NB4 (cell line): ENCODE measurements around the gene CXCL16.

Experiments
- POLR2A ChIP-seq: IDR thresholded peaks from 2 replicates; pipeline ENCODE4 v1.6.1; 2011; ENCODE audit warnings: mild to moderate bottlenecking; ENCODE audit not compliant: insufficient read length; ENCODE audit errors: extremely low read depth
- TF ChIP-seq, protein P1 (sequence below): IDR thresholded peaks from one replicate; pipeline ENCODE4 v1.5.1; 2012; ENCODE audit warnings: low read depth, low read length

DNA sequence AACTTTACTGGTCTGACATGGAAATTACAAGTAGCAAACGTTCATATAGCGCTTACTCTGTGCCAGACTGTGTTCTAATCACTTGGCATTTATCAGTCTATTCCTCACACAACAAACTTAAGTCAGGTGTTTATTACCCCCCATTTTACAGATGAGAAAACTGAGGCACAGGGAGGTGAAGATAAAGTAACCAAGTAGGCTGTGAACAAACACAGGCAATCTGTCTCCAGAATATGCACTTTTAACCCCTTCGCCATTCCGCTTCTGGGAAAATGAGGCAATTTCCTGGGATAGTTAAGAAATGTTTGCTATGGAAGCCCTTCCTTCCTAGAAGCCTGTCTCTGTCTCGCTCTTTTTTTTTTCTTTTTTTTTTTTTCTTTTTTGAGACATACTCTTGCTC, 12.2 kb upstream of the CXCL16 start:
- TF ChIP-seq, protein P1, sequence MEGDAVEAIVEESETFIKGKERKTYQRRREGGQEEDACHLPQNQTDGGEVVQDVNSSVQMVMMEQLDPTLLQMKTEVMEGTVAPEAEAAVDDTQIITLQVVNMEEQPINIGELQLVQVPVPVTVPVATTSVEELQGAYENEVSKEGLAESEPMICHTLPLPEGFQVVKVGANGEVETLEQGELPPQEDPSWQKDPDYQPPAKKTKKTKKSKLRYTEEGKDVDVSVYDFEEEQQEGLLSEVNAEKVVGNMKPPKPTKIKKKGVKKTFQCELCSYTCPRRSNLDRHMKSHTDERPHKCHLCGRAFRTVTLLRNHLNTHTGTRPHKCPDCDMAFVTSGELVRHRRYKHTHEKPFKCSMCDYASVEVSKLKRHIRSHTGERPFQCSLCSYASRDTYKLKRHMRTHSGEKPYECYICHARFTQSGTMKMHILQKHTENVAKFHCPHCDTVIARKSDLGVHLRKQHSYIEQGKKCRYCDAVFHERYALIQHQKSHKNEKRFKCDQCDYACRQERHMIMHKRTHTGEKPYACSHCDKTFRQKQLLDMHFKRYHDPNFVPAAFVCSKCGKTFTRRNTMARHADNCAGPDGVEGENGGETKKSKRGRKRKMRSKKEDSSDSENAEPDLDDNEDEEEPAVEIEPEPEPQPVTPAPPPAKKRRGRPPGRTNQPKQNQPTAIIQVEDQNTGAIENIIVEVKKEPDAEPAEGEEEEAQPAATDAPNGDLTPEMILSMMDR, result no peak
- no peak for TF ChIP-seq POLR2A
